Measurements from ENCODE around the gene GRXCR2.
"Not testable (repeated sequence)": the region's sequence is repeated elsewhere in the genome, so short reads cannot be mapped to it uniquely, and the experiment has no call there.

Gene GRXCR2
- 0 reads per million in 3 experiments for total RNA-seq

- DNase-seq = no peak
Observed at GRCh38 chr5:145872914-145873313, at the start of gene GRXCR2. GRXCR2 (minus strand) TSS chr5:145873014; CDS start chr5:145872968, 46 bp downstream.

GRCh38 chr5:145922059-145922458 lies 49.2 kb upstream of the GRXCR2 start:
- no peak for DNase-seq

- DNase-seq = no peak
Observed at GRCh38 chr5:145921211-145921610, 48.4 kb upstream of the GRXCR2 start.

- DNase-seq = no peak
Observed at GRCh38 chr5:145920542-145921210, 47.9 kb upstream of the GRXCR2 start.

GRCh38 chr5:145919413-145919812 lies 46.6 kb upstream of the GRXCR2 start:
- DNase-seq = no peak

GRCh38 chr5:145918397-145918796 lies 45.6 kb upstream of the GRXCR2 start:
- no peak for DNase-seq

GRCh38 chr5:145917288-145917687 lies 44.5 kb upstream of the GRXCR2 start:
- no peak for DNase-seq

- no peak for DNase-seq
Observed at GRCh38 chr5:145915970-145916638, 43.3 kb upstream of the GRXCR2 start.

GRCh38 chr5:145913701-145914100 lies 40.9 kb upstream of the GRXCR2 start:
- no peak for DNase-seq

- DNase-seq = no peak
Observed at GRCh38 chr5:145912594-145912993, 39.8 kb upstream of the GRXCR2 start.

GRCh38 chr5:145912019-145912418 lies 39.2 kb upstream of the GRXCR2 start:
- no peak for DNase-seq

- DNase-seq = no peak
Observed at GRCh38 chr5:145911164-145911563, 38.4 kb upstream of the GRXCR2 start.

GRCh38 chr5:145908206-145908960 lies 35.6 kb upstream of the GRXCR2 start:
- DNase-seq = no peak

- no peak for DNase-seq
Observed at GRCh38 chr5:145906401-145906800, 33.6 kb upstream of the GRXCR2 start.

GRCh38 chr5:145904743-145905142 lies 31.9 kb upstream of the GRXCR2 start:
- no peak for DNase-seq

GRCh38 chr5:145903867-145904266 lies 31.1 kb upstream of the GRXCR2 start:
- no peak for DNase-seq

GRCh38 chr5:145903113-145903512 lies 30.3 kb upstream of the GRXCR2 start:
- DNase-seq = no peak

GRCh38 chr5:145902421-145902820 lies 29.6 kb upstream of the GRXCR2 start:
- DNase-seq = no peak

- DNase-seq = no peak
Observed at GRCh38 chr5:145898171-145898570, 25.4 kb upstream of the GRXCR2 start.

- DNase-seq = not testable (repeated sequence)
Observed at GRCh38 chr5:145891378-145891777, 18.6 kb upstream of the GRXCR2 start.

GRCh38 chr5:145889611-145890010 lies 16.8 kb upstream of the GRXCR2 start:
- no peak for DNase-seq

- DNase-seq = no peak
Observed at GRCh38 chr5:145887976-145888574, 15.3 kb upstream of the GRXCR2 start.

GRCh38 chr5:145887217-145887616 lies 14.4 kb upstream of the GRXCR2 start:
- DNase-seq = no peak

Data from central memory CD4-positive, alpha-beta T cell (primary cell).